ENCODE measurements around the gene IFI27L1.

IFI27L1 gene

DNA sequence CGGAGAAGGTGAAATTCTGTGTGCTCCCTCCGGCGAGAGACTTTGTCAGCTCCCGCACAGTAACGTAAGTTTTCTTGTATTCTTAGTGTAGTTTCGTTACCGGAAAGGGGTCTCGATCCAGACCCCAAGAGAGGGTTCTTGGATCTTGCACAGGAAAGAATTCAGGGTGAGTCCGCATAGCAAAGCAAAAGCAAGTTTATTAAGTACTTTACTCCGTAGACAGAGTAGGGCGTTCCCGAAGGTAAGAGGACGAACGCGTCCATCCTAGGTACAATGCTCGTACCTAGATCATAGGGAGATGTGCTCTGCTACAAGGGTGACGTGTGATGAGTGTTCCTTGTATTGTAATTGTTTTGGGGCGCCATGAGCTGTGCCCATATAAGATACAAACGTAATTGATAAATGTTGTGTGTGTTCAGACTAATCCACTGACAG lies 293 bp downstream of the IFI27L1 start:
- no peak for DNase-seq

DNA sequence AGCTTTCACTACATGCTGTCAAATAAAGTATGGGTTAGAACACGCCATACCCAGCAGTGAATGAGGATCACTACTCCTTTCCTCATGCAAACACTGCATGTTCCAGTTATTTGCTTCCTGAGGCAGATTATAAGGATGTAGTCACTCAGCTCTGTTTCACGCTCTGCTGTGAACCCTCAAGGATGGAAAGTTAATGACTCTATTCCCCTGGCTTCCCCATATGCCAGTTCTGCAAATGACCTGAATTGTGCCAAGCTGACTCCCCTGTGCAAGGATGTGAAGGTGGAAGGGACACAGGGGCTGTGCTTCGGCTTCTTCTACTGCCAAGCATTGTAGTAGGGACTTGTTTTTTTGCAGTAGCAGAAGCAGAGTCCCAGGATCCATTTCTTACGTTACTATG lies 6.8 kb downstream of the IFI27L1 start:
- DNase-seq = no peak

DNA sequence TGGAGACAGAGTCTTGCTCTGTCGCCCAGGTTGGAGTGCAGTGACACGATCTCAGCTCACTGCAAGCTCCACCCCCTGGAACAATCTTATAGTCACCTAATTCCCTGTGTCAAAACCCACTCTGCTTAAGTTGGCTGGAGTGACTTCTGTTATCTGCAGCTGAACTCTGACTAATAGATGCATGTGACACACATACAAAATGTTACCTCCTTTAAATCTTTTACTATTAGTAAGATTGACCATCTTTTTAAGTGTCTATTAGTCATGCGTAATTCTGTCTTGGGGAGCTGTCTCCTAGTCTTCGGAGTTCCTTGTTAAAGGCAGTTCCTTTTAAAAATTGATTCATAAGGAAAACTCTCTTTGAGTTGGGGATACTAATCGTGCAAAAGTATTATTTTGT lies 7.4 kb downstream of the IFI27L1 start:
- DNase-seq = no peak

DNA sequence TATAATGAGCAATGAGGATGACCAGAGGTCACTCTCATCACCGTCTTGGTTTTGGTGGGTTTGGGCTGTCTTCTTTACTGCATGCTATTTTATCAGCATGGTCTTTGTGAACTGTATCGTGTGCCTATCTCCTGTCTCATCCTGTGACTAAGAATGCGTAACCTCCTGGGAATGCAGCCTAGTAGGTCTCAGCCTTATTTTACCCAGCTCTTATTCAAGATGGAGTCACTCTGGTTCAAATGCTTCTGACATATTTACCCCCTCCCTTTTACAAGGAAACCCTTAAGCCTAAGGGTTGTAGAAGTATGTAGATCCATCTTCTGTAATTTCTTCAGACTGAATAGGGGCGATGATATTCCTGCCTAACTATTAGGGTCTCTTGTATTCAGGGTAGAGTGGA lies 8.4 kb downstream of the IFI27L1 start:
- no peak for DNase-seq

DNA sequence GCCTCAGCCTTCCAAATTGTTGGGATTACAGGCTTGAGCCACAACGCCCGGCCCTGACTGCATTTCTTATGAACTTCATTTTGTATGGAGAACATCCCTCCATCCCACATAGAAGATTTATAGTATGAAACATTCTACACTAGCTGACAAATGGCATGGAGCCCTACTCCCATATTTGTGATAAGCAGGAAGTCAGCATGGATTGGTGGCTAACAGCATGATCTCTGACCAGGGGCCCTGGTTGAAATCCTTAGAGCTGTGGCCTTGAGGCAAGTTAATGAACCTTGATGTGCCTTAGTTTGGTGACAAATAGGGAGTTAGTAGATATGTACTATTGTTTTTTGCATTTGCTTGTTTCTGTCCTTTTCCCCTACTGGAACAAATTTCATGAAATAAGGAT lies 12.3 kb downstream of the IFI27L1 start:
- DNase-seq = no peak

DNA sequence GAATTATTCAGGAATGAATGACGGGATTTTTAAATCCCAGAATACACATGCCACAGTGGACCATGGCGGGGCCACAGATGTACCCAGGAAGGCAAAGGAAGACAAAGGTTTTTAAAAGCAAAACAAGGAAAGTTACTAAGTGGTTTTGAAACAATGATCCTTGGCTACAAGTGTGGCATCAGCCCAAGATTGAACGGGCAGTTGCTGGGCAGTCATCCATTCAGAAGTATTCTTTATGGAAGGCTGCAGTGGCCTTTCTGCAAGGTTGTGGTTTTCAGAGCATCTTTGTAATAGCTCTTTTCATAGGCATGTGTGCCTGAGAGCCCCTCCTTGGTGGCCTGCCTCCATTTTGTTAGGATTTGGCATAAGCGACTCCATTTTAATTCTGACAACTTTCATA lies 16.0 kb downstream of the IFI27L1 start:
- no peak for DNase-seq

DNA sequence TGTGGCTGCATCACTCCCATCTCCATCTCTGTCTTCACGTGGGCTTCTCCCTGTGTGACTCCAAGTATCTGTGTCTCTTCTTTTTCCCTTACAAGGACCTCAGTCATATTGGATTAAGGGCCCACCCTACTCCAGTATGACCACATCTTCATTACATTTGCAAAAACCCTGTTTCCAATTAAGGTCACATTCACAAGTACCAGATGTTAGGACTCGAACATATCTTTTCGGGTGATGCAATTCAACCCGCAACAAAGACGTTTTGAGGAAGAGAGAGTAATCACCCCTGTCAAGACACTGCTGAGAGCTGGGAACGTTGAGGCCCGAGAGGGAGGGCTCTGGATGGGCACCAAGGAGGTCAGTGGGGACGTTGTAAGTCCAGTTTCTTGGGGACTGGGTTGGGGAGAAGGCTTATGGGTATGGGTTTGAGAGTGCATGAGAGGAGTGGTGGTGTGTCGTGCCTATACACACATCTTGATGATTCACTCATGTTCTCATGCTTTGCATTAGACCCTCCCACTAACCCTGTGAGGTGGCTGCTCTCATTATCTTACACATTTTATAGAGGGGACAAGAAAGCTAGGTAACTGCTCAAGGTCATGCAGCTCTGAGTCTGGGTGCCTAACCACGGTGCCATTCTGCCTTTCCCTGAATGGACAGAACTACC lies 17.3 kb downstream of the IFI27L1 start:
- no peak for DNase-seq

DNA sequence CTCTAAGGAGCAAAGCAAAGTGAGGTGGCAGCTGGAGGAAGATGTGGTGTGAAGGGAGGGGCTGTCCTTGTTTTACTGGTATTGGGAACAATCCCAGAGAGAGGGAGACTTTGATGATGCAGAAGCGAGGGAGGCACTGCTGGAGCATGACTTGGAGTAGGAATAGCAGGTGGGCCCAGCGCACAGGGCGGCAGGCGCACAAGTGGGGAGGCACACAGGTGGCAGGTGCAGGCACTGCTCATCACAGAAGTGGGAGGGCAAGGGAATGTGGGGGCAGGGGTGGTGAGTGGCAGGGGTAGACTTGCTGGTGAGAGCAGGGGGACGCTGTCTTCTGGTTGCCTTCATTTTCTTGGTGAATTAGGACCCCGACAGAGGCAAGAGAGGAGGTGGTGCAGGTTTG lies 17.9 kb downstream of the IFI27L1 start:
- DNase-seq = no peak

DNA sequence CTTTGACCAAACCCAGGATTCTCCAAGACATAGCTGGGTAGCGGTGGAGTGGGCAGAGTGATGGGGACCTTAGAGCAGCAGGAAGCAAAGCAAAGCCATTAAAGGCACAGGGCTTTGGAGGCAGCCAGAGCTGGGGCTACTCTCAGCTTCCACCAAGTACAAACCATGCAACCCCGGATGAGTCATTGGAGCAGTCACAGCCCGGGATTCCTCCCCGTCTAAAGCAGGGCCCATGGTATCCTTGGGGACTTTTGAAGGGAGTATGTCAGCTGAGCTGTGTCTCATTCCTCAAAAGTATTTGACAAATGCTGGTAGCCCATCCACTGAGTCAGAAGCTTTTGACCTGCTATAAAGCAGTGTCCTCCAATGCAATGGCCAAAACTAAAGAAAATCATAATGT lies 19.7 kb downstream of the IFI27L1 start:
- DNase-seq = no peak

DNA sequence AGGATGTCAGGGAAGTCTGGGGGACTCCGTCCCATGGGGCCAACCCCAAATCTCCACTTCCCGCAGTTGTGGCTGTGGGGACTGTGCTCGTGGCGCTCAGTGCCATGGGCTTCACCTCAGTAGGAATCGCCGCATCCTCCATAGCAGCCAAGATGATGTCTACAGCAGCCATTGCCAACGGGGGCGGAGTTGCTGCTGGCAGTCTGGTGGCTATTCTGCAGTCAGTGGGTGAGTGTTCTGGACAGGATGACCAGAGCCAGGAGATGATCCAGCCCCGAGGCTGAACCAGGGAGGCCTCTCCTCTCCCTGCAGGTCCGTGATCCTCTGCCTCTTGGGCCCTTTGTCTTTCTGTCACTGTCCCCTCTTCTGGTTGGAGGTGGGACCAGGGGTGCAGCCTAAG lies 20.6 kb downstream of the IFI27L1 start:
- DNase-seq = no peak

DNA sequence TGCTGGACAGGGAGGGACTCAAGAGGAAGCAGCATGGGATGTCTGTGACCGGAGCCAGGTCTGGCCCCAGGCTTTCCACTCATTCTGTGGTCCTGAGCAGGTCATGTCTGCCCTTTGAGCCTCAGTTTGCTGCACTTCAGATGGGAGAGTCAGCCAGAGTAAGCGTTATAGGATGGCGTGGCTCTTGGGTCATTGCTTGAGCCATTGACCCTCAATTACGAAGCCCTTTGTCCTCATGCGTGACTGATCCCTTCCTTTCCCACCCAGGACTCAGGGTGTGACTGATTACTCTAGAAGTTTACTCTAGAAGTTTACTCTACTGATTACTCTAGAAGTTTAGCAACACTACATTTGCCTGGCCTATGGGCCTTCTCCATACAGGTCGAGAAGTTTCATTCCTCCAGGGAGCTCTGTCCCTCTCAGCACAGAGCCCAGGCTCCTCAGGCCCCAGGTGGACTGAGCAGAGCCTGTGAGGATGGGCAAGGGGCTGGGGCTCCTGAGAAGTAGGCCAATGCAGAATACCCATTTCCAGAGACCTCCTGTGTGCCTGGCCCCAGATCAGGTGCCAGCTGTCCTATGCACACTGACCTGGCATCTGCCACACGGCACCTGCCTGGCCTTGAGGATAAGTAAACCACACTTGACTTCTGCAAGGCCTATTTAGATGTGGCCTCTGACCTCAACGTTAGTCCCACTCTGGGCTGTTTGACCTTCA lies 21.8 kb downstream of the IFI27L1 start:
- DNase-seq = no peak

DNA sequence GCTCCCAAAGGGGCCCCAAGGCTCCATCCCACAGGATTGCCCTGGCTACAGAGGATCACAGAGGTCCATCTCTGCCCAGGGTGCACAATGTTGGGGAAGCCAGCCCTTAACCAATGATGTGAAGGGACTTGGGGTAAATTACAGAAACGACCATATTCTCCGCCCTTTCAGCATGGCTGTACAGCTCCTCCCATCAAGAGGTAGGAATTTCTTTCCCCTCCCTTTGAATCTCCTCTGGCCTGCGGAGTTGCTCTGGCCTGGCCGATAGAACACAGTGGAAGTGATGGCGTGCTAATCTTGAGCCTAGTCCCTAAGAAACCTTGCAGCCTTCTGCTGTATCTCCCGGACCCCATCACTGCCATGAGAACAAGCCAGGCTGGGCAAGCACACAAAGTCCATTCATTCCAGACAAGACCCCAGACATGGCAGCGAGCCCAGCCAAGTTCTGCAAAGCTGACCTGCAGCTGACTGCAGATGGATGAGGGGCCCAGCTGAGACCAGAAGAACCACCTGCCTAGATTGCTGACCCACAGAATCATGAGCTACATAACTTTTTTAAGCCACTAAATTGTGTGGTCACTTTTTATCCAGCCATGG lies 22.5 kb downstream of the IFI27L1 start:
- no peak for DNase-seq

DNA sequence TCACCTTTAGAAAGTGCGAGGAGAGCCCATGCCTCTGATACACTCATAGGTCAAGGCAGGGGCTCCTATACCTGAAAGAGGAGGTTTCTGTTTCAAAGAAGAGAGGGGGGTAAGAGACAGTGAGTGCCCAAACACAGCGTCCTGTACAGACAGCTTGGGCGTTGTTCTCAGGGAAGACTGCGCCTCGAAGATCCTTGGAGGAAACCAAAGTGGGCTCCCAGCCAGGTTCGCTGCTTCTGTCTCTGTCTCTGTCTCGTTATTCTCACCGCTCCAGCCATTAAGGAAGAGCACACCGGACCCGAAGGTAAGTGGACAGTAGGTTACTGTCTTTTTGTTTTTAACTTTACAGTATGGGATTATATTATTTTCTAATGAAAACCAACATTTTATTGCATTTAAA lies 23.6 kb downstream of the IFI27L1 start:
- DNase-seq = no peak

DNA sequence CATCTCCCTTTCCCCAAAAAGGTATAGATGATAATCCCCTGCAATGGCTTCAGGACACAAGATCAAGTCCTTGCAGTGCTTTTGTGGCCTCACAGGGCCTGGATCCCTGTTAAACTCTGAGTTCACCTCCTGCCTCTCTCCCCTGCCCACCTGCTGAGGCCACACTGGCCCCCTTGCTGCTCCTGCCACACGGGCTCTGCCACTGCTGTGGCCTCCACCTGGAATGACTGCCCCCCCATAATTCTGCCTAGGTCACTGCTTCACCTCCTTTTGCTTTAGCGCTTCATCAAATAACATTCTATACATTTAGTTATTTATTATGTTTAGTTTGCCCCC lies 28.8 kb downstream of the IFI27L1 start:
- DNase-seq = no peak

DNA sequence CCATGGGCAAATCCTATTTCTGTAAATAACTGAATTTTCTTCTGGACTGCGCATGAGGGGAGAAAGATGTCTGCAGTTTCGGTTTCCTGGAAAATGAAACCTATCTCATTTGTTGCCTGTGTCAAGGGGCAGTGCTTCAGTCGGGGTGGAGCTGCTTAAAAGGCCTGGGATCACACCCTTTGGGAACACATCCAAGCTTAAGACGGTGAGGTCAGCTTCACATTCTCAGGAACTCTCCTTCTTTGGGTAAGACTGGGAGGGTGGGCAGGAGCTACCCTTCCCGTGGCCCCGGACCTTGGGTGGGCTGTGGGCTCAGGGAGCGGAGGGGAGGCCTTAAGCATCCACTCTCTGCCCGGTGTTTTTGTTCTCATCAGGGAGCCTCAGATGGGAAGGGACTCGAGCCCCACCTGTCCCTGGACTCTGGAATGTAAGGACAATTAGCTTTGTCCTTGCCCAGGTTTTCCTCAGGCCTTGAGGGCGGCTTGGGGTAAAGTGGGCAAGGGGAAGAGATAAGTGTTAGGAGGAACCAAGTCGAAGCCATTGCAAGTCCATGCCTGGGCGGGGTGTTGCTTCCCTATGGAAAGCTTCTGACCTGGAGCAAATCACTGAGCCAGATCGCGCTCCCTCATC lies 29.6 kb downstream of the IFI27L1 start, which contains the start of gene IFI27:
Gene IFI27, plus strand, starts transcription at position 185 of the 630 bp plus-strand sequence.
- no peak for DNase-seq

DNA sequence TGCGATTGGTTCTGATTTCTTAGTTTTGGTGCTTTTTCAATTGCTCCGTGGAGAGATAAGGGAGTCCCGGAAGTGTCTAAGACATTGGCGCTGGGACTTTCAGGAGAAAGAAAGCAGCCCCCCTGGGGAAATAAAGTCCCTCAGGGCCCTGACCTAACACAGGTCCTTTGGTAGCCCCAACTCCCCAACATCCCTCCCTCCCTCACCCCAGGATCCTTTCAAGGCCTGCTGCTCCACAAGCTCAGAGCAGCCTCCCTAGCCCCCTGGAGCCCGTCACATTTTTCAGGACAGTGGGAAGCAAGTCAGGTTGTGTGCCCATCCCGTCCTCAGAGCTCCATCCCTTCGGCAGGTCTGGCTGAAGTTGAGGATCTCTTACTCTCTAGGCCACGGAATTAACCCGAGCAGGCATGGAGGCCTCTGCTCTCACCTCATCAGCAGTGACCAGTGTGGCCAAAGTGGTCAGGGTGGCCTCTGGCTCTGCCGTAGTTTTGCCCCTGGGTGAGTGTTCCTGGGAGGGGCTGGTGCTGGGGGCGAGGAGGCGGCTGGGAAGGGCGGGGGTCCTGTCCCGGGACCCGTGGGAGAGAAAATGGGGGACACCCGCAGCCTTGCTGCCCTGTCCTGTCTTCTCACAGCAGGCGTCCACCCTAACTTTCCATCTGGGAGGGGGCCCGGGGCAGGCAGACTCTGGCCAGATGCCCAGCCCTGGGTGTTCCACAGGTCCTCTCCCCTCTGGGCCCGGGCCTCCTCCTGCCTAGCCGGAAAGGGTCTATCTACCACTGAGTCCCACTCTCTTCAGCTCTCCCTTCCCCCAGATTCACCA lies 30.4 kb downstream of the IFI27L1 start:
- DNase-seq = no peak

DNA sequence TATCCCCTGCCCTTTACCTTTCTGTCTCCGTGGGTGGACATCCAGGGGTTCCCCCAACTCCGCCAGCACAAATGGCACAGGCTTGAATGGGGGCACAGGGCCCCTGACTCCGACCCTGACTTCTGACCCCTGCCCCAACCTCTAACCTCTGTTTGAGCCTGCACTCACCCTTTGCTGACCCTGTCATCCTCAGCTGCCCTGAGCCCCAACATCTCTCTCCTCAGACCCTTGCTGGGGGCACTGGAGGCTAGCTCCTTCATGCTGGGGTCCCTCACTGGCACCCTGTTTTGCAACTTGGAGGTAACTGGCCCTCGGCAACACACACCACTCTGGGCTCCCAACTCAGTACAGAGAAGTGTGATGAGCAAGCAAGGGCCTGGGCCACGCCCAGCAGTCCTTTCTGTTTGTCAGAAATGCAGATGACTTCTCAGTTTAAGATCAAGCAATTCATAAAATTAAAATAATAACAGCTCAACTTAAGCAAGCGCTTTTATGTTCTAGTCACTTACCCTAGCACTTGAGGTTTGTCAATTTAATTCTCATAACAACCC lies 31.5 kb downstream of the IFI27L1 start:
- no peak for DNase-seq

DNA sequence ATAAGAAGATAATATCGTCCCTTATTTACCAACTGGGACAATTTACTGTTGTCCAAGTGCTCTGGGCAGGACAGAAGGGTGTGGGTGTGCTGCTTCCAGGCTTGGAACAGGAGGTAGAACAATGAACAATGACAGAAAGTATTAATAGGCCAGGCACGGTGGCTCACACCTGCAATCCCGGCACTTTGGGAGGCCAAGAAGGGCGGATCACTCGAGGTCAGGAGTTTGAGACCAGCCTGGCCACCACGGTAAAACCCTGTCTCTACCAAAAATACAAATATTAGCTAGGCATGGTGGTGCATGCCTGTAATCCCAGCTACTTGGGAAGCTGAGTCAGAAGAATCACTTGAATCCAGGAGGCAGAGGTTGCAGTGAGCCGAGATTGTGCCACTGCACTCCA lies 32.0 kb downstream of the IFI27L1 start:
- no peak for DNase-seq

DNA sequence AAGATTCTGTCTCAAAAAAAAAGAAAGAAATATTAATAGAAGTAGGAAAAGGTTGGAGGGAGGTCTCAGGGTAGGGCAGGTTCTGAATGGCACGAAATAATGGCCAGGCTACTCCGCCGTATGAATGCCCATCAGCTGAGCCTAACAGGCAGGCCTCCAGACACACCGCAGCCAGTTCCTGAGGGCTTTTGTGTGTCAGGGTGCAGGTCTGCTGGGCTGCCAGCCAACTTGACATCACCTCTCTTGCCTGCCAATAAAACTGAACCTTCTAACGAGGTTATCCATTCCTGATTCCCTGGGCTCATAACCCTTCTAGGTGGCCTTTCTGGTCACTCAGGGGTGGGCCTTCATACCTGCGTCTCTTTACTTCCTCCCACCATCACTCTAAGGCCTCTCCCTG lies 32.4 kb downstream of the IFI27L1 start:
- DNase-seq = no peak

DNA sequence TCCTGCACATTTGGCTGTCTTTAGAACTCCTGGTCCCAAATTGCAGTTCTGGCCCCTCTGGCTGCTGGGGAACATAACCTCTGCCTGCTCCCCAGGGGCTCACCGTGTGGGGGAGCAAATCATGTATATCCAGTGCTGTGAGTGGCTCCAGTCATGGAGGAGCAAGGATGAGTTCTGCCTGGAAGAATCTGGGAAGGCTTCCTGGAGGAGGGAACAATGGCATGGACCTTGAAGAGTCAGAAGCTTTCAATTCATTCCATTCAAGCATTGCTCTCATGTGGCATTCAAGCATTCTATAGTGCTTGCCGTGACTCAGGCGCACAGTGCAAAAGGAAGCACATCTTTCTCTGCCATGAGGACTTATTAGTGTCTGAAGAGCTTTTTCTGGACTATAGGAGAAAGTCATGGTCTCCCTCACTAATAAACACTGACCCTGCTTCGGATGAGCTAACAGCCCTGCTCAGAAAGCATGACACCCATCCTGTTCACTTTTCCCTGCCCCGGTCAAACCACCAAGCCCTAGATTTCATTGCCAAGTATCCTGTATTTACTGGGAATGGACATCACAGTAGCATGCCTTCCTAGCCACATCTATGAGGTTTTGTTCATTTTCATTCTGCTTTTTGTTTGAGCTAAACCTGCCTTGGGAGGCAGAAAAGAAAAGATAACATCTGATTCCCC lies 32.9 kb downstream of the IFI27L1 start:
- no peak for DNase-seq

DNA sequence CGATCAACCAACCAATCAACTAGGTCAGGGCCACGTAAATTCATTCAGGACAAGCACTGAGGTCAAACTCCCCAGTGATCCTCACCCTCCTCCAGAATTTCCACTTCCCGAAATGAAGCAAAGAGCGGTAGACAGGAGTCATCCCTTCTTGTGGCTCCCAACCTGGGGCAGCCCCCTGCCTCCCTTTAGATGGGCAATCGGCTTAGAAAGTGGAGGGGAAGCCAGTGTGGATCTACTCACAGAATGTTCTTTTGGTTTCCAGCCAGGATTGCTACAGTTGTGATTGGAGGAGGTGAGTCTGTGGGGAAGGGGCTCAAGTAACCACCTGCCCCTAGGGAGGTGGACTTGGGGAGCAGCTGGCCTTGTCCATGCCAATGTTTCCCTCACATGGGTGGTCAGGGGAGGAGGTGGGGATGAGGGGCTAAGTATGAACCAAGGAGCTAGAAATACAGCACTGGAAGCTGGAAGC lies 33.5 kb downstream of the IFI27L1 start:
- DNase-seq = peak; percentile 7

DNA sequence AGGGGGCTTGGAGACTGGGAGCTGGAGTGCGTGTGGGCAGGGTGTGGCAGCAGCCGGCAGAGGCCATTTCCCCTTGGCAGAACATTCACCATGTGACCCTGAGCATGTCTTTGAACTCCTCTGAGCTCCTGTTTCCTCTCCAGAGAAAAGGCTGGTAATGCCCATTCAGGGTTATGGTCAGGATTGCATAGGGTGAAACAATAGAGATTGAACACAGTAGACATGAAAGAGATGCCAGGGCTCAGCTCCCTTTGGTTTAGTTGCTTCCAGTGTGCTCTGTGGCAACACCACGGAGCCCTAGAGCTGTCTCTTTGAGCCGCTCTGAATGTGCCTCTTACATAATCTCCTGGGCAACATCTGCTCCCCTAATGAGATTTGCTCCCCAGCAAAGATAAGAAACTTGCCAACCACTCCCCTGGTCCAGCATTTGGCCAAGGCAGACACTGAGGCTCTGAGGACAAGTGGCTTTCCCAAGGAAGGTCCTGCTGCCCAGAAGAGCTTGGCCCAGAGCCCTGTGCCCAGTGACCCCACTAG lies 34.0 kb downstream of the IFI27L1 start:
- DNase-seq = peak; percentile 7
